Peyer's patch (tissue), 4 donors: ENCODE measurements around the gene PRR5L.

ENCODE experiments used
- POLR2A ChIP-seq, 2 donors: fragments of 450-650 bp; IDR thresholded peaks; one replicate each; pipeline ENCODE4 v1.5.1; 2017; ENCODE audit warnings: antibody characterized with exemption in 2 of 2, mild to moderate bottlenecking in 2 of 2, moderate library complexity in 2 of 2
- TF ChIP-seq, protein P1 (sequence below), 6 experiments: fragments of 450-650 bp in 4 of 6; fragments of 200-600 bp in 2 of 6; sonication (generic) in 1 of 6; IDR thresholded peaks; one replicate each; pipeline ENCODE4 v1.5.1; 2017 to 2019; ENCODE audit warnings: antibody characterized with exemption in 6 of 6, mild to moderate bottlenecking in 3 of 6, moderate library complexity in 1 of 6

DNA sequence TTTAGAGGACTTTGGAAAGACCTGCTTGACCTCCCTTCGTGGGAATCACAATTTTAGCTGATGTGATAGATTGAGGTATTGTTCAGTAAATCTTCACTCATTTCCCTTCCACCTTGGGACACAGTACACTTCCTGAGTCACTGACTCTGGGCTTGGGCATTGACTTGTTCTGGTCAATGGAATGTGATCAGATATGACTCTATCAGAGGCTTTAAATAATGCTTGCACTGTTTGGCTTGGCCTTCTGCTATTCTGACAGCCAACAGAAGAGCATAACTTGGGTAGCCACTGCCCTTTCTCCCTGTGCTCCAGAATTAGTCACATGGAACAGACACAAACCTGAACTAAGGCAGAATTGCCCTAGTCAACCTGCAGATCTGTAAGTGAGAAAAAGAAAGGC, 12.5 kb downstream of the PRR5L start:
- TF ChIP-seq, protein P1, sequence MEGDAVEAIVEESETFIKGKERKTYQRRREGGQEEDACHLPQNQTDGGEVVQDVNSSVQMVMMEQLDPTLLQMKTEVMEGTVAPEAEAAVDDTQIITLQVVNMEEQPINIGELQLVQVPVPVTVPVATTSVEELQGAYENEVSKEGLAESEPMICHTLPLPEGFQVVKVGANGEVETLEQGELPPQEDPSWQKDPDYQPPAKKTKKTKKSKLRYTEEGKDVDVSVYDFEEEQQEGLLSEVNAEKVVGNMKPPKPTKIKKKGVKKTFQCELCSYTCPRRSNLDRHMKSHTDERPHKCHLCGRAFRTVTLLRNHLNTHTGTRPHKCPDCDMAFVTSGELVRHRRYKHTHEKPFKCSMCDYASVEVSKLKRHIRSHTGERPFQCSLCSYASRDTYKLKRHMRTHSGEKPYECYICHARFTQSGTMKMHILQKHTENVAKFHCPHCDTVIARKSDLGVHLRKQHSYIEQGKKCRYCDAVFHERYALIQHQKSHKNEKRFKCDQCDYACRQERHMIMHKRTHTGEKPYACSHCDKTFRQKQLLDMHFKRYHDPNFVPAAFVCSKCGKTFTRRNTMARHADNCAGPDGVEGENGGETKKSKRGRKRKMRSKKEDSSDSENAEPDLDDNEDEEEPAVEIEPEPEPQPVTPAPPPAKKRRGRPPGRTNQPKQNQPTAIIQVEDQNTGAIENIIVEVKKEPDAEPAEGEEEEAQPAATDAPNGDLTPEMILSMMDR (IDR thresholded peaks at IDR 0.05): no peak
- no peak for TF ChIP-seq POLR2A (IDR thresholded peaks at IDR 0.05)
